Panc1 (cell line): Measurements from ENCODE around the gene PRKAG3.

ENCODE experiments used
- POLR2AphosphoS5 ChIP-seq: IDR thresholded peaks from 2 replicates; pipeline ENCODE4 v1.6.1; 2012; ENCODE audit warnings: mild to moderate bottlenecking, low read depth, low read length, moderate library complexity
- TF ChIP-seq, protein P1 (sequence below): fragments of 450-650 bp; IDR thresholded peaks from 2 replicates; pipeline ENCODE4 v1.5.1; 2017; ENCODE audit warnings: mild to moderate bottlenecking

DNA sequence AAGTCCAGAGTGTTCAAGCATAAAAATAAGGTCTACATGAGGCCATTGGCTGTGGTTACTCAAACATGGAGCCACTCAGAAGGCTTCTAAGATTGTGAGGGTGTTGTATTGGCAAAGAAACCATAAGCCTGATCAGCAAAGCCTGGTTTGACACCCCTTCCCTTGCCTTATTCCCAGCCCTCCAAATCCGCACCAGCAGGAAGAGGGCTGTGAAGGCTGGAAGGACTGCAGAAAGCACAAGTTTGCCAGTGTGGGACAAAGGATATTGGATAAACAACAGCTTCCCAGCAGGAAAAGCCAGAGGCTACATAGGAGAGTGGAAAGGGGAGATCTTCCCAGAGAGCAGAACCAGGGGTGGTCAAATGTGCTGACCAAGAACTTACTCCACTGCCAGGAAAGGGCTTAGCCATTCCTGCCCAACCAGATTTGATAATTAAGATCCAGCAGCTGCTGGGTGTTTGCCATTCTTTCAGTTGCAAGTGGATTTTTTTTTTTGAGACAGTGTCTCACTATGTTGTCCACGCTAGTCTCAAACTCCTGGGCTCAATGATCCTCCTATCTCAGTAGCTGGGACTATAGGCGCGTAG, 1.5 kb upstream of the PRKAG3 start:
- TF ChIP-seq, protein P1, sequence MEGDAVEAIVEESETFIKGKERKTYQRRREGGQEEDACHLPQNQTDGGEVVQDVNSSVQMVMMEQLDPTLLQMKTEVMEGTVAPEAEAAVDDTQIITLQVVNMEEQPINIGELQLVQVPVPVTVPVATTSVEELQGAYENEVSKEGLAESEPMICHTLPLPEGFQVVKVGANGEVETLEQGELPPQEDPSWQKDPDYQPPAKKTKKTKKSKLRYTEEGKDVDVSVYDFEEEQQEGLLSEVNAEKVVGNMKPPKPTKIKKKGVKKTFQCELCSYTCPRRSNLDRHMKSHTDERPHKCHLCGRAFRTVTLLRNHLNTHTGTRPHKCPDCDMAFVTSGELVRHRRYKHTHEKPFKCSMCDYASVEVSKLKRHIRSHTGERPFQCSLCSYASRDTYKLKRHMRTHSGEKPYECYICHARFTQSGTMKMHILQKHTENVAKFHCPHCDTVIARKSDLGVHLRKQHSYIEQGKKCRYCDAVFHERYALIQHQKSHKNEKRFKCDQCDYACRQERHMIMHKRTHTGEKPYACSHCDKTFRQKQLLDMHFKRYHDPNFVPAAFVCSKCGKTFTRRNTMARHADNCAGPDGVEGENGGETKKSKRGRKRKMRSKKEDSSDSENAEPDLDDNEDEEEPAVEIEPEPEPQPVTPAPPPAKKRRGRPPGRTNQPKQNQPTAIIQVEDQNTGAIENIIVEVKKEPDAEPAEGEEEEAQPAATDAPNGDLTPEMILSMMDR, result no peak
- no peak for TF ChIP-seq POLR2AphosphoS5
